Astrocyte (in vitro differentiated cells and primary cell): ENCODE data around the gene COBL. TPM values are rescaled to one million over a fixed set of nuclear protein-coding genes. Genes with fewer than 3 reads are reported as not detected.

Source experiments
- DNase-seq: peaks from one replicate; pipeline ENCODE4 v3.0.0-alpha.2; 2010; ENCODE audit warnings: low read depth
- FAIRE-seq: peaks from 2 replicates; lab custom pipeline; 2011; peaks lifted over from hg19 to GRCh38; lab: Jason Lieb, UNC
- H2AFZ ChIP-seq: 2 replicates; pipeline ENCODE4 v1.6.0; 2012; ENCODE audit warnings: low read depth, low read length, inconsistent platforms
- H3K27ac ChIP-seq: 2 replicates; pipeline ENCODE4 v1.5.1; 2011; ENCODE audit warnings: low read depth, low read length, inconsistent platforms
- H3K27me3 ChIP-seq: 2 replicates; pipeline ENCODE4 v1.6.0; 2011; ENCODE audit warnings: low read length, inconsistent platforms; ENCODE audit not compliant: insufficient read depth
- H3K36me3 ChIP-seq: 2 replicates; pipeline ENCODE4 v1.5.1; 2011; ENCODE audit warnings: low read length, inconsistent platforms; ENCODE audit not compliant: insufficient read depth
- H3K4me1 ChIP-seq: 2 replicates; pipeline ENCODE4 v1.5.1; 2011; ENCODE audit warnings: low read length, inconsistent platforms; ENCODE audit not compliant: insufficient read depth
- H3K4me2 ChIP-seq: 2 replicates; pipeline ENCODE4 v1.6.0; 2012; ENCODE audit warnings: low read length, inconsistent platforms
- H3K4me3 ChIP-seq: 2 replicates; pipeline ENCODE4 v1.5.1; 2011; ENCODE audit warnings: low read depth, mild to moderate bottlenecking, low read length, inconsistent platforms; ENCODE audit not compliant: insufficient read depth
- H3K79me2 ChIP-seq: 2 replicates; pipeline ENCODE4 v1.6.0; 2012; ENCODE audit warnings: mild to moderate bottlenecking, low read length, inconsistent platforms; ENCODE audit not compliant: insufficient read depth
- H3K9ac ChIP-seq: 2 replicates; pipeline ENCODE4 v1.6.0; 2012; ENCODE audit warnings: mild to moderate bottlenecking, low read length, inconsistent platforms
- H3K9me3 ChIP-seq: 2 replicates; pipeline ENCODE4 v1.5.1; 2012; ENCODE audit warnings: low read depth, mild to moderate bottlenecking, low read length, inconsistent platforms; ENCODE audit not compliant: insufficient read depth
- H4K20me1 ChIP-seq: 2 replicates; pipeline ENCODE4 v1.6.0; 2012; ENCODE audit warnings: low read length, inconsistent platforms; ENCODE audit not compliant: insufficient read depth
- H3K27ac Mint-ChIP-seq: one replicate; pipeline ENCODE4 v1.8.0; 2021; ENCODE audit warnings: mild to moderate bottlenecking, mixed read lengths; ENCODE audit not compliant: unreplicated experiment
- H3K27me3 Mint-ChIP-seq: one replicate; pipeline ENCODE4 v1.8.0; 2021; ENCODE audit warnings: low read depth, mixed read lengths; ENCODE audit not compliant: unreplicated experiment
- H3K36me3 Mint-ChIP-seq: one replicate; pipeline ENCODE4 v1.8.0; 2021; ENCODE audit warnings: low read depth, mixed read lengths; ENCODE audit not compliant: unreplicated experiment
- H3K4me1 Mint-ChIP-seq: one replicate; pipeline ENCODE4 v1.8.0; 2021; ENCODE audit warnings: low read depth, mixed read lengths; ENCODE audit not compliant: unreplicated experiment
- H3K4me3 Mint-ChIP-seq: one replicate; pipeline ENCODE4 v1.8.0; 2021; ENCODE audit warnings: mild to moderate bottlenecking, moderate library complexity, mixed read lengths; ENCODE audit not compliant: unreplicated experiment
- H3K9me3 Mint-ChIP-seq: one replicate; pipeline ENCODE4 v1.8.0; 2021; ENCODE audit warnings: mild to moderate bottlenecking, mixed read lengths; ENCODE audit not compliant: unreplicated experiment
- CTCF ChIP-seq: IDR thresholded peaks from 2 replicates; pipeline ENCODE4 v1.5.1; 2011; ENCODE audit warnings: low read depth, mild to moderate bottlenecking, inconsistent platforms, low read length, moderate library complexity; ENCODE audit not compliant: insufficient read depth
- EZH2 ChIP-seq: IDR thresholded peaks from 2 replicates; pipeline ENCODE4 v1.6.1; 2012; ENCODE audit warnings: mild to moderate bottlenecking, low read length, inconsistent platforms; ENCODE audit not compliant: insufficient read depth
- total RNA-seq: library from RNA; stranded (reverse); gene quantifications from 2 replicates; pipeline ENCODE4 v1.2.1, GENCODE V29; 2021

COBL gene
- total RNA-seq, 1 donor from 2014 or later, result 6.4 TPM

- FAIRE-seq (no peak), DNase-seq (no peak)
- Histone ChIP-seq H3K4me1 (no peaks in the 10 kb centered on the region), H3K4me2 (no peak overlapping the region), H3K4me3 (no peak overlapping the region), H3K27ac (no peak overlapping the region), H4K20me1 (no peaks in the 10 kb centered on the region), H3K9ac (no peak overlapping the region), H3K27me3 (no peaks in the 10 kb centered on the region), H3K9me3 (no peaks in the 10 kb centered on the region), H3K36me3 (no peaks in the 10 kb centered on the region), H3K79me2 (no peaks in the 10 kb centered on the region), H2AFZ (no peak overlapping the region)
- Mint-ChIP-seq H3K4me1 (peaks cover 8% of the 10 kb centered on the region), H3K4me3 (no peak overlapping the region), H3K27me3 (peaks cover 3% of the 10 kb centered on the region), H3K27ac (no peak overlapping the region), H3K36me3 (no peaks in the 10 kb centered on the region), H3K9me3 (peaks cover 3% of the 10 kb centered on the region)
- TF ChIP-seq CTCF (no peak), EZH2 (no peak)
Observed at GRCh38 chr7:51243631-51244030, 73.0 kb downstream of the COBL start.

GRCh38 chr7:51242881-51243518 lies 73.6 kb downstream of the COBL start:
- H3K4me1 ChIP-seq, result no peaks in the 10 kb centered on the region
- no peaks in the 10 kb centered on the region for H3K9me3 ChIP-seq
- H2AFZ ChIP-seq, result no peak overlapping the region
- H3K79me2 ChIP-seq, result no peaks in the 10 kb centered on the region
- Mint-ChIP-seq H3K9me3 (peaks cover 3% of the 10 kb centered on the region), H3K27me3 (peaks cover 3% of the 10 kb centered on the region), H3K27ac (no peak overlapping the region), H3K4me3 (no peak overlapping the region), H3K4me1 (peaks cover 8% of the 10 kb centered on the region), H3K36me3 (no peaks in the 10 kb centered on the region)
- no peak overlapping the region for H3K9ac ChIP-seq
- no peaks in the 10 kb centered on the region for H3K36me3 ChIP-seq
- H4K20me1 ChIP-seq, result no peaks in the 10 kb centered on the region
- TF ChIP-seq CTCF (no peak), EZH2 (no peak)
- no peaks in the 10 kb centered on the region for H3K27me3 ChIP-seq
- H3K4me3 ChIP-seq, result no peak overlapping the region
- no peak overlapping the region for H3K4me2 ChIP-seq
- H3K27ac ChIP-seq, result no peak overlapping the region
- FAIRE-seq (no peak), DNase-seq (no peak)

- TF ChIP-seq EZH2 (no peak), CTCF (no peak)
- Histone ChIP-seq H3K9me3 (no peaks in the 10 kb centered on the region), H3K27me3 (no peaks in the 10 kb centered on the region), H3K9ac (no peak overlapping the region), H3K4me1 (no peaks in the 10 kb centered on the region), H3K79me2 (no peaks in the 10 kb centered on the region), H3K4me2 (no peak overlapping the region), H3K27ac (no peak overlapping the region), H3K36me3 (no peaks in the 10 kb centered on the region), H2AFZ (no peak overlapping the region), H4K20me1 (no peaks in the 10 kb centered on the region), H3K4me3 (no peak overlapping the region)
- peaks cover 3% of the 10 kb centered on the region for H3K27me3 Mint-ChIP-seq
- no peaks in the 10 kb centered on the region for H3K36me3 Mint-ChIP-seq
- H3K9me3 Mint-ChIP-seq, result peaks cover 3% of the 10 kb centered on the region
- no peak overlapping the region for H3K4me3 Mint-ChIP-seq
- peaks cover 8% of the 10 kb centered on the region for H3K4me1 Mint-ChIP-seq
- FAIRE-seq (no peak), DNase-seq (no peak)
- H3K27ac Mint-ChIP-seq, result no peak overlapping the region
Observed at GRCh38 chr7:51242007-51242691, 74.5 kb downstream of the COBL start.
